Measurements from ENCODE around the gene CEP192. TPM values are rescaled to one million over a fixed set of nuclear protein-coding genes. Genes with fewer than 3 reads are reported as not detected.

Gene CEP192
- total RNA-seq, 2 donors from 2014 or later, result 20.1 to 27.2 TPM

- no peak overlapping the region for H3K4me3 ChIP-seq
- no peak for DNase-seq (ENCODE audit: low spot score)
- TF ChIP-seq CTCF (IDR thresholded peaks at IDR 0.05), result no peak
- H3K9me3 ChIP-seq, result no peaks in the 10 kb centered on the region
- ATAC-seq (ENCODE audit: insufficient number of reproducible peaks, low FRiP score, low read depth), result no peak
- H3K4me1 ChIP-seq (ENCODE audit: control insufficient read depth in 1 of 2, low read depth in 2 of 2), result no peaks in the 10 kb centered on the region
- no peaks in the 10 kb centered on the region for H3K27me3 ChIP-seq (replicated peaks; ENCODE audit: insufficient read depth)
- H3K36me3 ChIP-seq, result peaks cover 56% of the 10 kb centered on the region
- H3K27ac ChIP-seq, result no peak overlapping the region
These were observed 108.0 kb downstream of the CEP192 start for GRCh38 chr18:13099113-13099512.

GRCh38 chr18:13100942-13101658, 109.9 kb downstream of the CEP192 start:
- ATAC-seq (ENCODE audit: insufficient number of reproducible peaks, low FRiP score, low read depth) (no peak), DNase-seq (ENCODE audit: low spot score) (no peak)
- no peak overlapping the region for H3K4me3 ChIP-seq
- no peaks in the 10 kb centered on the region for H3K27me3 ChIP-seq (replicated peaks; ENCODE audit: insufficient read depth)
- no peak for TF ChIP-seq CTCF (IDR thresholded peaks at IDR 0.05)
- no peaks in the 10 kb centered on the region for H3K4me1 ChIP-seq (ENCODE audit: control insufficient read depth in 1 of 2, low read depth in 2 of 2)
- no peaks in the 10 kb centered on the region for H3K9me3 ChIP-seq
- no peak overlapping the region for H3K27ac ChIP-seq
- peaks cover 51% of the 10 kb centered on the region for H3K36me3 ChIP-seq

GRCh38 chr18:13101659-13102197, 110.6 kb downstream of the CEP192 start:
- Histone ChIP-seq H3K27ac (no peak overlapping the region), H3K36me3 (peaks cover 45% of the 10 kb centered on the region), H3K27me3 (replicated peaks; ENCODE audit: insufficient read depth) (no peaks in the 10 kb centered on the region), H3K4me1 (ENCODE audit: control insufficient read depth in 1 of 2, low read depth in 2 of 2) (no peaks in the 10 kb centered on the region), H3K9me3 (no peaks in the 10 kb centered on the region), H3K4me3 (no peak overlapping the region)
- no peak for DNase-seq (ENCODE audit: low spot score)
- no peak for TF ChIP-seq CTCF (IDR thresholded peaks at IDR 0.05)
- no peak for ATAC-seq (ENCODE audit: insufficient number of reproducible peaks, low FRiP score, low read depth)

GRCh38 chr18:13103366-13103765, 112.2 kb downstream of the CEP192 start:
- TF ChIP-seq CTCF (IDR thresholded peaks at IDR 0.05), result no peak
- Histone ChIP-seq H3K4me3 (no peak overlapping the region), H3K27me3 (replicated peaks; ENCODE audit: insufficient read depth) (no peaks in the 10 kb centered on the region), H3K36me3 (peaks cover 39% of the 10 kb centered on the region), H3K9me3 (no peaks in the 10 kb centered on the region), H3K27ac (no peak overlapping the region), H3K4me1 (ENCODE audit: control insufficient read depth in 1 of 2, low read depth in 2 of 2) (no peaks in the 10 kb centered on the region)
- DNase-seq (ENCODE audit: low spot score), result no peak
- ATAC-seq (ENCODE audit: insufficient number of reproducible peaks, low FRiP score, low read depth), result no peak

- no peak for TF ChIP-seq CTCF (IDR thresholded peaks at IDR 0.05)
- H3K36me3 ChIP-seq, result peaks cover 37% of the 10 kb centered on the region
- no peak overlapping the region for H3K27ac ChIP-seq
These were observed 113.9 kb downstream of the CEP192 start for GRCh38 chr18:13105059-13105458.

More at GRCh38 chr18:13105059-13105458, 113.9 kb downstream of the CEP192 start:
- H3K4me3 ChIP-seq, result no peak overlapping the region
- H3K9me3 ChIP-seq, result no peaks in the 10 kb centered on the region
- ATAC-seq (ENCODE audit: insufficient number of reproducible peaks, low FRiP score, low read depth) (no peak), DNase-seq (ENCODE audit: low spot score) (no peak)
- no peaks in the 10 kb centered on the region for H3K4me1 ChIP-seq (ENCODE audit: control insufficient read depth in 1 of 2, low read depth in 2 of 2)
- no peaks in the 10 kb centered on the region for H3K27me3 ChIP-seq (replicated peaks; ENCODE audit: insufficient read depth)
